Esophagus squamous epithelium (tissue), 4 donors: Measurements from ENCODE around the gene SLC19A1.

ENCODE experiments used
- CTCF ChIP-seq, 6 experiments: fragments of 450-650 bp in 4 of 6; fragments of 200-600 bp in 2 of 6; sonication (generic) in 2 of 6; IDR thresholded peaks; one replicate each; pipeline ENCODE4 v1.5.1; 2016 to 2019; ENCODE audit warnings: antibody characterized with exemption in 6 of 6, mild to moderate bottlenecking in 4 of 6, moderate library complexity in 4 of 6
- POLR2A ChIP-seq, 4 donors: fragments of 450-650 bp; IDR thresholded peaks; one replicate each; pipeline ENCODE4 v1.6.1; 2017; ENCODE audit warnings: antibody characterized with exemption in 4 of 4, mild to moderate bottlenecking in 4 of 4, moderate library complexity in 3 of 4

DNA sequence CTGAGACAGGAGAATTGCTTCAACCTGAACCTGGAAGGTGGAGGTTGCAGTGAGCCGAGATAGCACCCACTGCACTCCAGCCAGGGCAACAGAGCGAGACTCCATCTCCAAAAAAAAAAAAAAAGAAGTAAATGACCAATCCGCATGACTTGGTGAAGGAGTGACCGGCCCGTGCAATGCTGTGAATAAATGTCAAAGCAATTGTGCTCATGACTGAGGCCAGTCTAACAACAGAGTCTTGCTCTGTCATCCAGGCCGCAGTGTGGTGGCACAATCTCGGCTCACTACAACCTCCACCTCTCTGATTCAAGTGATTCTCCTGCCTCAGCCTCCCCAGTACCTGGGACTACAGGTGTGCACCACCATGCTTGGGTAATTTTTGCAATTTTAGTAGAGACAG, 27.8 kb upstream of the SLC19A1 start:
- no peak for TF ChIP-seq CTCF (IDR thresholded peaks at IDR 0.05)
- TF ChIP-seq POLR2A (IDR thresholded peaks at IDR 0.05) = no peak
